A549 (cell line): ENCODE results near the gene NME5. TPM values are rescaled to one million over a fixed set of nuclear protein-coding genes. Genes with fewer than 3 reads are reported as not detected.

ENCODE experiments used
- ATAC-seq, 2 experiments: fragments of 200-7000 bp in 1 of 2; fragments of >200 bp in 1 of 2; cut with Nextera tagmentation in 1 of 2; cut with Tn5 transposase in 1 of 2; 3 replicates each; pipeline versions ENCODE4 v1.8.0 to v1.9.1; 2018 to 2020; ENCODE audit warnings: mild to moderate bottlenecking in 1 of 2, moderate library complexity in 1 of 2
- CTCF ChIA-PET: fragments of 300-600 bp; sonication (Branson Sonifier 250); formaldehyde crosslinking; extraction: SDS; loops from one replicate; lab custom pipeline; 2021; ENCODE audit warnings: antibody characterized with exemption, inconsistent platforms; lab: Yijun Ruan, JAX
- POLR2A ChIA-PET: fragments of 350-600 bp; formaldehyde crosslinking; extraction: SDS; loops from one replicate; lab custom pipeline; 2021; ENCODE audit warnings: antibody characterized with exemption, inconsistent platforms; lab: Yijun Ruan, JAX
- DNase-seq, 2 experiments: peaks; one replicate each; pipeline versions ENCODE4 v3.0.0 to v3.0.0-alpha.2; 2011 to 2016; ENCODE audit warnings: low read depth in 1 of 2, low spot score in 1 of 2
- FAIRE-seq: peaks from 2 replicates; lab custom pipeline; 2011; peaks lifted over from hg19 to GRCh38; lab: Jason Lieb, UNC
- H3K27ac ChIP-seq, 2 experiments: fragments of >200 bp; sonication (Bioruptor Twin); formaldehyde crosslinking; 3 replicates each; pipeline ENCODE4 v1.5.1; 2016 to 2017
- H3K4me1 ChIP-seq: fragments of >200 bp; sonication (Bioruptor Twin); formaldehyde crosslinking; 3 replicates; pipeline ENCODE4 v1.6.1; 2016
- H3K4me2 ChIP-seq: fragments of >200 bp; sonication (Bioruptor Twin); formaldehyde crosslinking; 3 replicates; pipeline ENCODE4 v1.6.1; 2016
- H3K4me3 ChIP-seq: fragments of >200 bp; sonication (Bioruptor Twin); formaldehyde crosslinking; 3 replicates; pipeline ENCODE4 v1.5.1; 2016
- H3K9me3 ChIP-seq: fragments of >200 bp; sonication (Bioruptor Twin); formaldehyde crosslinking; 3 replicates; pipeline ENCODE4 v1.6.1; 2016
- BHLHE40 ChIP-seq: IDR thresholded peaks from 2 replicates; pipeline ENCODE4 v1.6.1; 2012; ENCODE audit warnings: low read depth, low read length, inconsistent platforms
- CBX2 ChIP-seq: fragments of 200-600 bp; sonication (generic); IDR thresholded peaks from 2 replicates; pipeline ENCODE4 v1.6.1; 2016; ENCODE audit warnings: low read depth, mild to moderate bottlenecking, borderline replicate concordance
- CEBPB ChIP-seq, 2 experiments: fragments of >200 bp in 1 of 2; sonication (Bioruptor Twin) in 1 of 2; formaldehyde crosslinking in 1 of 2; IDR thresholded peaks; 2 replicates each; pipeline ENCODE4 v1.6.1; 2012 to 2016
- CHD2 ChIP-seq: fragments of 150-350 bp; IDR thresholded peaks from 2 replicates; pipeline ENCODE4 v1.6.1; 2014; ENCODE audit warnings: low read length; ENCODE audit not compliant: partially characterized antibody
- EHMT2 ChIP-seq: fragments of 200-600 bp; sonication (generic); IDR thresholded peaks from 2 replicates; pipeline ENCODE4 v1.6.1; 2016; ENCODE audit warnings: antibody characterized with exemption, low read depth, mild to moderate bottlenecking, moderate library complexity
- FOSB ChIP-seq: fragments of 250-450 bp; sonication (Bioruptor Pico); IDR thresholded peaks from 2 replicates; pipeline ENCODE4 v1.5.0; 2020; ENCODE audit warnings: mild to moderate bottlenecking, moderate library complexity
- FOSL2 ChIP-seq, 2 experiments: fragments of 450-650 bp in 1 of 2; fragments of >200 bp in 1 of 2; sonication (Bioruptor Twin) in 1 of 2; formaldehyde crosslinking; IDR thresholded peaks; 2 replicates each; pipeline versions ENCODE4 v1.5.0 to v1.6.1; 2016 to 2020; ENCODE audit warnings: mild to moderate bottlenecking in 1 of 2, moderate library complexity in 1 of 2
- HES2 ChIP-seq: fragments of >200 bp; sonication (Bioruptor Twin); formaldehyde crosslinking; IDR thresholded peaks from 2 replicates; pipeline ENCODE4 v1.6.1; 2016
- JUN ChIP-seq, 2 experiments: fragments of >200 bp; sonication (Bioruptor Twin); formaldehyde crosslinking; IDR thresholded peaks; 2 replicates in 1 of 2; 3 replicates in 1 of 2; pipeline ENCODE4 v1.6.1; 2016 to 2017
- JUNB ChIP-seq: fragments of >200 bp; sonication (Bioruptor Twin); formaldehyde crosslinking; IDR thresholded peaks from 2 replicates; pipeline ENCODE4 v1.6.1; 2016
- KDM1A ChIP-seq: fragments of 200-600 bp; sonication (generic); IDR thresholded peaks from 2 replicates; pipeline ENCODE4 v1.6.1; 2016; ENCODE audit warnings: low read depth, mild to moderate bottlenecking
- KDM5A ChIP-seq: fragments of 200-600 bp; sonication (generic); IDR thresholded peaks from 2 replicates; pipeline ENCODE4 v1.6.1; 2016; ENCODE audit warnings: antibody characterized with exemption, mild to moderate bottlenecking
- NFE2L2 ChIP-seq: fragments of 150-350 bp; conservative IDR thresholded peaks from 2 replicates; pipeline ENCODE4 v1.6.1; 2014; ENCODE audit warnings: low read length
- NPAS2 ChIP-seq: fragments of 250-450 bp; sonication (Bioruptor Pico); IDR thresholded peaks from 2 replicates; pipeline ENCODE4 v1.8.0; 2022; ENCODE audit warnings: mild to moderate bottlenecking, moderate library complexity, borderline replicate concordance
- PHF8 ChIP-seq: fragments of 200-600 bp; sonication (generic); IDR thresholded peaks from 2 replicates; pipeline ENCODE4 v1.6.1; 2016; ENCODE audit warnings: low read depth, mild to moderate bottlenecking, antibody characterized with exemption, moderate library complexity, borderline replicate concordance
- POLR2AphosphoS2 ChIP-seq: conservative IDR thresholded peaks from 2 replicates; pipeline ENCODE4 v1.6.1; 2012; ENCODE audit warnings: low read length, improper control_type of control experiment, inconsistent platforms
- RAD21 ChIP-seq, 2 experiments: fragments of >200 bp in 1 of 2; sonication (Bioruptor Twin) in 1 of 2; formaldehyde crosslinking in 1 of 2; IDR thresholded peaks in 1 of 2; conservative IDR thresholded peaks in 1 of 2; 2 replicates in 1 of 2; 3 replicates in 1 of 2; pipeline ENCODE4 v1.6.1; 2012 to 2018; ENCODE audit warnings: inconsistent platforms in 1 of 2
- TFCP2L1 ChIP-seq: fragments of 250-450 bp; sonication (Bioruptor Pico); IDR thresholded peaks from 2 replicates; pipeline ENCODE4 v1.5.0; 2021; ENCODE audit warnings: mild to moderate bottlenecking
- ZNF302 ChIP-seq: fragments of 250-450 bp; sonication (Bioruptor Pico); IDR thresholded peaks from 2 replicates; pipeline ENCODE4 v1.9.0; 2021; ENCODE audit warnings: inconsistent platforms, mild to moderate bottlenecking, moderate library complexity
- WGBS: methylation state at CpG from one replicate; pipeline ENCODE4 v1.1.6; 2017; ENCODE audit errors: missing lambda C conversion rate; 5-methylcytosine and 5-hydroxymethylcytosine counted together
- polyA plus RNA-seq, 4 experiments: library from polyadenylated mRNA; depleted of rRNA in 3 of 4; stranded (reverse); fragments of >200 nt; fragmentation: RNase III in 1 of 4; extraction: RNeasy Plus Mini Kit Qiagen cat#74134 plus additional on column Dnase treatment in 1 of 4; gene quantifications; 2 replicates in 3 of 4; 3 replicates in 1 of 4; pipeline ENCODE4 v1.2.3, GENCODE V29; 2011 to 2017
- TF ChIP-seq, protein P1 (sequence below): IDR thresholded peaks from 2 replicates; pipeline ENCODE4 v1.6.1; 2012; ENCODE audit warnings: low read depth, borderline replicate concordance

NME5 gene
- polyA plus RNA-seq, 2 of the 4 experiments (the other 2 are of a cell fraction): not detected

GRCh38 chr5:138186002-138186447 lies 46.8 kb upstream of the NME5 start:
- no peaks in the 10 kb centered on the region for H3K9me3 ChIP-seq
- FAIRE-seq (no peak), ATAC-seq (no peak), DNase-seq (no peak)
- POLR2A ChIA-PET: interaction anchor here (0.5 kb wide), 1 partner anchor 96 kb away, joined by 3 read pairs; no protein-coding TSS in a partner anchor
- CTCF ChIA-PET: interaction anchor here (0.7 to 3.0 kb wide), 8 partner anchors 9 to 361 kb away, joined by 3 to 16 read pairs (median 3); no protein-coding TSS in a partner anchor
- H3K4me2 ChIP-seq: no peak overlapping the region
- H3K4me1 ChIP-seq: no peaks in the 10 kb centered on the region
- 86% methylated on average over 2 of the region's 2 CpGs for WGBS
- no peak overlapping the region for H3K27ac ChIP-seq
- no peak for TF ChIP-seq NPAS2
- no peak for TF ChIP-seq KDM1A
- TF ChIP-seq CEBPB (IDR thresholded peaks at IDR 0.05): no peak
- TF ChIP-seq TFCP2L1 (CRISPR knock-in tag): no peak
- no peak for TF ChIP-seq JUN (IDR thresholded peaks at IDR 0.05)
- no peak for TF ChIP-seq POLR2AphosphoS2
- TF ChIP-seq CBX2: no peak
- no peak for TF ChIP-seq KDM5A
- TF ChIP-seq NFE2L2: no peak
- TF ChIP-seq FOSL2 (IDR thresholded peaks at IDR 0.05): no peak
- TF ChIP-seq FOSL2 (CRISPR knock-in tag; IDR thresholded peaks at IDR 0.05): no peak
- no peak overlapping the region for H3K4me3 ChIP-seq

DNA sequence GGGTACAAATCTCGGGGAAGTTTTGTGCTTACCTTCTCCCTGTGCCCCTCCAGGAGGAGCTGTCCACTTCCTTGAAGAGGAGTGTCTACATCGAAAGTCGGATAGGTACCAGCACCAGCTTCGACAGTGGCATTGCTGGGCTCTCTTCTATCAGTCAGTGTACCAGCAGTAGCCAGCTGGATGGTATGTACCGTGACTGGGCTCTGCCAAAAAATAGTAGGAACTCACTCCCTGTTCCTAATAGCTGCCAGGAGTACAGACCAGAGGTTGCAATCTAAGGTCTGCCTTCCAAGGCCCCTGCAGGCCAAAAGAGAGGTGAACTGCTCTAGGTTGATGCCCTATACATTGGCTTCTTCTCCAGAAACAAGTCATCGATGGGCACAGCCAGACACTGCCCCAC lies 43.6 kb upstream of the NME5 start:
- H3K4me1 ChIP-seq: peaks cover 8% of the 10 kb centered on the region
- no peaks in the 10 kb centered on the region for H3K9me3 ChIP-seq
- CTCF ChIA-PET: interaction anchor here (1.0 to 3.0 kb wide), 4 partner anchors 14 to 321 kb away, joined by 3 to 16 read pairs (median 6); partner anchors contain the start of gene KDM3B
- DNase-seq (no peak), ATAC-seq (no peak)
- H3K4me2 ChIP-seq: no peak overlapping the region
- POLR2A ChIA-PET: interaction anchor here (0.9 kb wide), 1 partner anchor 155 kb away, joined by 3 read pairs; the partner anchor contains the start of gene FAM53C
- no peak for TF ChIP-seq CBX2
- TF ChIP-seq, all 56 proteins: peak for 0
- FAIRE-seq: no peak
- no peak overlapping the region for H3K4me3 ChIP-seq
- WGBS: 77% methylated on average over 6 of the region's 6 CpGs
- H3K27ac ChIP-seq: no peak overlapping the region

DNA sequence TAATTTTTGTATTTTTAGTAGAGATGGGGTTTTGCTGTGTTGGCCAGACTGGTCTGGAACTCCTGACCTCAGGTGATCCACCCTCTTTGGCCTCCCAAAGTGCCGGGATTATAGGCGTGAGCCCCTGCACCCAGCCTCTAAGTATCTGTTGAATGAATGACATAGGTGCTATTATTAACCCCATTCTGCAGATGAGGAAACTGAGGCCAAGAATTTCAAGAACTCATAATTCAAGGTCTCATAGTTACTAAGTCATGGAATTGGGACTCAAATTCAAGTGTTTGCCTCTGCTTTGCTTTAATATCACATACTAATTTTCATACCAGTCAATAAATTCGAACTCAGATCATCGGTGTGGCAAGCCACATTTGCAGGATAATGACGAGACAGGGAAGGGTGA lies 41.6 kb upstream of the NME5 start:
- no peak for DNase-seq
- Histone ChIP-seq H3K4me1 (peaks cover 15% of the 10 kb centered on the region), H3K4me2 (no peak overlapping the region), H3K9me3 (no peaks in the 10 kb centered on the region), H3K4me3 (no peak overlapping the region), H3K27ac (no peak overlapping the region)
- FAIRE-seq: no peak
- no peak for ATAC-seq
- ChIA-PET POLR2A (no interaction called here), CTCF (interaction anchor here (0.6 to 6.3 kb wide), 20 partner anchors 8 to 333 kb away, joined by 3 to 41 read pairs (median 5); partner anchors contain the start of gene KDM3B)
- no peak for TF ChIP-seq NFE2L2
- no peak for TF ChIP-seq HES2
- TF ChIP-seq, protein P1, sequence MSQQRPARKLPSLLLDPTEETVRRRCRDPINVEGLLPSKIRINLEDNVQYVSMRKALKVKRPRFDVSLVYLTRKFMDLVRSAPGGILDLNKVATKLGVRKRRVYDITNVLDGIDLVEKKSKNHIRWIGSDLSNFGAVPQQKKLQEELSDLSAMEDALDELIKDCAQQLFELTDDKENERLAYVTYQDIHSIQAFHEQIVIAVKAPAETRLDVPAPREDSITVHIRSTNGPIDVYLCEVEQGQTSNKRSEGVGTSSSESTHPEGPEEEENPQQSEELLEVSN: no peak
- TF ChIP-seq JUNB: no peak
- no peak for TF ChIP-seq BHLHE40
- no peak for TF ChIP-seq ZNF302 (CRISPR knock-in tag)
- TF ChIP-seq FOSB (CRISPR knock-in tag): no peak
- no peak for TF ChIP-seq PHF8
- no peak for TF ChIP-seq TFCP2L1 (CRISPR knock-in tag)
- no peak for TF ChIP-seq FOSL2 (IDR thresholded peaks at IDR 0.05)
- no peak for TF ChIP-seq FOSL2 (CRISPR knock-in tag; IDR thresholded peaks at IDR 0.05)
- TF ChIP-seq EHMT2: no peak
- no peak for TF ChIP-seq RAD21 (conservative IDR thresholded peaks at IDR 0.05 in 1 of 2, IDR thresholded peaks at IDR 0.05 in 1 of 2)
- no peak for TF ChIP-seq CHD2
- WGBS: 76% methylated on average over 5 of the region's 5 CpGs
